ENCODE data around the gene GRAMD2A. TPM values are rescaled to one million over a fixed set of nuclear protein-coding genes. Genes with fewer than 3 reads are reported as not detected.

The GRAMD2A gene
- total RNA-seq, 4 donors from 2014 or later, result 0.39 to 0.64 TPM; not detected in 2

- Histone ChIP-seq H3K27ac (peak overlapping the region in 2 of 4 donors; percentile 13 to 50), H3K27me3 (peaks cover 18% of the 10 kb centered on the region), H3K4me3 (no peak overlapping the region), H3K4me1 (peaks cover 0 to 65% (median 2%) of the 10 kb centered on the region in 3 donors), H3K36me3 (peaks cover 0 to 64% of the 10 kb centered on the region in 2 donors), H3K9me3 (no peaks in the 10 kb centered on the region)
- 57% methylated on average over 1 of the region's 2 CpGs; no CpG with 5 or more reads in 1 of the 2 donors for WGBS, 2 donors (ENCODE audit: low coverage in 1 of 2)
- TF ChIP-seq CTCF (IDR thresholded peaks at IDR 0.05), result peak in 3 of 4 experiments; percentile 89 to 93 (median 91)
- TF ChIP-seq POLR2AphosphoS5 (IDR thresholded peaks at IDR 0.05), result peak; percentile 49
- no peak for TF ChIP-seq POLR2A (IDR thresholded peaks at IDR 0.05)
- TF ChIP-seq EP300 (IDR thresholded peaks at IDR 0.05), result no peak
- peak; percentile 67 for ATAC-seq
Observed at GRCh38 chr15:72199721-72200212, 2.2 kb upstream of the GRAMD2A start.

GRCh38 chr15:72199205-72199515 lies 1.6 kb upstream of the GRAMD2A start:
- Histone ChIP-seq H3K36me3 (peaks cover 0 to 58% of the 10 kb centered on the region in 2 donors), H3K27me3 (peaks cover 18% of the 10 kb centered on the region), H3K4me1 (peaks cover 0 to 60% (median 2%) of the 10 kb centered on the region in 3 donors), H3K4me3 (no peak overlapping the region), H3K27ac (no peak overlapping the region), H3K9me3 (no peaks in the 10 kb centered on the region)
- no peak for TF ChIP-seq POLR2AphosphoS5 (IDR thresholded peaks at IDR 0.05)
- ATAC-seq, result no peak
- WGBS, 2 donors (ENCODE audit: low coverage in 1 of 2), result 80 to 83% methylated on average over 1 of the region's 2 CpGs

- Histone ChIP-seq H3K9me3 (no peaks in the 10 kb centered on the region), H3K4me3 (no peak overlapping the region), H3K36me3 (peaks cover 0 to 53% of the 10 kb centered on the region in 2 donors), H3K4me1 (peaks cover 0 to 54% (median 0%) of the 10 kb centered on the region in 3 donors), H3K27me3 (peaks cover 18% of the 10 kb centered on the region), H3K27ac (no peak overlapping the region)
- ATAC-seq, result no peak
- 0 to 86% methylated on average over 1 to 6 of the region's 11 CpGs for WGBS, 2 donors (ENCODE audit: low coverage in 1 of 2)
- TF ChIP-seq CTCF (IDR thresholded peaks at IDR 0.05) (no peak), EP300 (IDR thresholded peaks at IDR 0.05) (no peak), POLR2A (IDR thresholded peaks at IDR 0.05) (no peak), POLR2AphosphoS5 (IDR thresholded peaks at IDR 0.05) (no peak)
Observed at GRCh38 chr15:72198356-72199204, 993 bp upstream of the GRAMD2A start.

GRCh38 chr15:72197041-72197459 lies 537 bp downstream of the GRAMD2A start:
- Histone ChIP-seq H3K4me1 (peaks cover 0 to 39% (median 0%) of the 10 kb centered on the region in 3 donors), H3K36me3 (peaks cover 0 to 37% of the 10 kb centered on the region in 2 donors), H3K9me3 (no peaks in the 10 kb centered on the region), H3K27me3 (peaks cover 18% of the 10 kb centered on the region), H3K4me3 (peak overlapping the region; percentile 22 to 59), H3K27ac (peak overlapping the region in 1 of 4 donors; percentile 20)
- TF ChIP-seq POLR2AphosphoS5 (IDR thresholded peaks at IDR 0.05), result no peak
- peak in 1 of 4 experiments; percentile 3 for TF ChIP-seq CTCF (IDR thresholded peaks at IDR 0.05)
- no peak for ATAC-seq
- WGBS, 2 donors (ENCODE audit: low coverage in 1 of 2), result 0% methylated on average over 3 of the region's 35 CpGs; no CpG with 5 or more reads in 1 of the 2 donors

GRCh38 chr15:72196409-72197040 lies 1.1 kb downstream of the GRAMD2A start:
- peaks cover 0 to 38% (median 0%) of the 10 kb centered on the region in 3 donors for H3K4me1 ChIP-seq
- TF ChIP-seq CTCF (IDR thresholded peaks at IDR 0.05), result no peak
- TF ChIP-seq POLR2AphosphoS5 (IDR thresholded peaks at IDR 0.05), result no peak
- no peak for TF ChIP-seq POLR2A (IDR thresholded peaks at IDR 0.05)
- TF ChIP-seq EP300 (IDR thresholded peaks at IDR 0.05), result no peak
- ATAC-seq, result no peak
- peak overlapping the region in 1 of 2 donors; percentile 59 for H3K4me3 ChIP-seq
- no peaks in the 10 kb centered on the region for H3K9me3 ChIP-seq
- 55 to 66% methylated on average over 4 to 6 of the region's 13 CpGs for WGBS, 2 donors (ENCODE audit: low coverage in 1 of 2)
- H3K27me3 ChIP-seq, result peaks cover 18% of the 10 kb centered on the region
- H3K36me3 ChIP-seq, result peaks cover 0 to 32% of the 10 kb centered on the region in 2 donors
- peak overlapping the region in 1 of 4 donors; percentile 20 for H3K27ac ChIP-seq
